ENCODE results near the gene PPP2R3B.
"Not testable (repeated sequence)": the region's sequence is repeated elsewhere in the genome, so short reads cannot be mapped to it uniquely, and the experiment has no call there.

The PPP2R3B gene
- total RNA-seq, result 10.6 to 20.9 reads per million in 2 donors

- DNase-seq, result peak; percentile 97 to 99 (median 98)
Observed at GRCh38 chrX:386768-387575, at the start of gene PPP2R3B. TSS of gene PPP2R3B (minus strand) at chrX:386907. CDS start at chrX:386691, 216 bp downstream.

GRCh38 chrX:435536-436122 lies 48.9 kb upstream of the PPP2R3B start:
- DNase-seq, result no peak

- no peak for DNase-seq
Observed at GRCh38 chrX:434946-435345, 48.2 kb upstream of the PPP2R3B start.

- DNase-seq, result no peak
Observed at GRCh38 chrX:433771-434170, 47.1 kb upstream of the PPP2R3B start.

GRCh38 chrX:432666-433065 lies 46.0 kb upstream of the PPP2R3B start:
- not testable (repeated sequence) for DNase-seq

- no peak for DNase-seq
Observed at GRCh38 chrX:431492-432111, 44.9 kb upstream of the PPP2R3B start.

- DNase-seq, result no peak
Observed at GRCh38 chrX:431056-431455, 44.3 kb upstream of the PPP2R3B start.

GRCh38 chrX:429266-429825 lies 42.6 kb upstream of the PPP2R3B start:
- DNase-seq, result no peak

- DNase-seq, result no peak
Observed at GRCh38 chrX:427812-428725, 41.4 kb upstream of the PPP2R3B start.

- DNase-seq, result no peak
Observed at GRCh38 chrX:426881-427280, 40.2 kb upstream of the PPP2R3B start.

GRCh38 chrX:425056-425455 lies 38.3 kb upstream of the PPP2R3B start:
- no peak for DNase-seq

GRCh38 chrX:421646-422391 lies 35.1 kb upstream of the PPP2R3B start:
- no peak for DNase-seq

- DNase-seq, result no peak
Observed at GRCh38 chrX:420496-421223, 34.0 kb upstream of the PPP2R3B start.

GRCh38 chrX:418927-419729 lies 32.4 kb upstream of the PPP2R3B start:
- no peak for DNase-seq

GRCh38 chrX:415498-415897 lies 28.8 kb upstream of the PPP2R3B start:
- DNase-seq, result not testable (repeated sequence)

- DNase-seq, result no peak
Observed at GRCh38 chrX:413322-414201, 26.9 kb upstream of the PPP2R3B start.

GRCh38 chrX:410296-410695 lies 23.6 kb upstream of the PPP2R3B start:
- no peak for DNase-seq

- DNase-seq, result no peak
Observed at GRCh38 chrX:405149-405548, 18.4 kb upstream of the PPP2R3B start.

GRCh38 chrX:404656-405055 lies 17.9 kb upstream of the PPP2R3B start:
- no peak for DNase-seq
